KMS-11 (cell line): ENCODE measurements around the gene ARHGAP4.

ENCODE experiments used
- H2AFZ ChIP-seq: fragments of 200-600 bp; sonication (generic); 2 replicates; pipeline ENCODE4 v1.6.1; 2016; ENCODE audit warnings: antibody characterized with exemption, mixed run types, low read depth
- H3K27ac ChIP-seq: fragments of 200-600 bp; sonication (generic); 2 replicates; pipeline ENCODE4 v1.6.1; 2016; ENCODE audit warnings: mild to moderate bottlenecking, mixed run types
- H3K27me3 ChIP-seq: fragments of 200-600 bp; sonication (generic); 2 replicates; pipeline ENCODE4 v1.6.1; 2017; ENCODE audit warnings: mild to moderate bottlenecking, low read depth, mixed run types, moderate library complexity; ENCODE audit not compliant: insufficient read depth
- H3K36me3 ChIP-seq: fragments of 200-600 bp; sonication (generic); 2 replicates; pipeline ENCODE4 v1.6.1; 2017; ENCODE audit warnings: mild to moderate bottlenecking, mixed run types; ENCODE audit not compliant: insufficient read depth
- H3K4me1 ChIP-seq: fragments of 200-600 bp; sonication (generic); 2 replicates; pipeline ENCODE4 v1.6.1; 2016; ENCODE audit warnings: mild to moderate bottlenecking, low read depth, mixed run types; ENCODE audit not compliant: poor library complexity, severe bottlenecking
- H3K4me2 ChIP-seq: fragments of 200-600 bp; sonication (generic); 2 replicates; pipeline ENCODE4 v1.7.0; 2016; ENCODE audit warnings: mild to moderate bottlenecking, mixed run types
- H3K4me3 ChIP-seq: fragments of 200-600 bp; sonication (generic); IDR thresholded peaks from 2 replicates; pipeline ENCODE4 v1.6.1; 2017; ENCODE audit warnings: low read depth, low read length, mixed read lengths; ENCODE audit not compliant: insufficient read depth
- H3K79me2 ChIP-seq: fragments of 200-600 bp; sonication (generic); 2 replicates; pipeline ENCODE4 v1.6.1; 2016; ENCODE audit warnings: low read depth, mixed run types; ENCODE audit not compliant: insufficient read depth
- H3K9ac ChIP-seq: fragments of 200-600 bp; sonication (generic); 2 replicates; pipeline ENCODE4 v1.6.1; 2016; ENCODE audit warnings: mild to moderate bottlenecking, mixed run types
- H4K20me1 ChIP-seq: fragments of 200-600 bp; sonication (generic); 2 replicates; pipeline ENCODE4 v1.6.1; 2016; ENCODE audit warnings: mild to moderate bottlenecking, mixed run types; ENCODE audit not compliant: insufficient read depth
- TF ChIP-seq, protein P1 (sequence below): fragments of 200-600 bp; sonication (generic); conservative IDR thresholded peaks from 2 replicates; pipeline ENCODE4 v1.6.1; 2017; ENCODE audit warnings: low read depth, mild to moderate bottlenecking, antibody characterized with exemption, low read length, moderate library complexity, mixed read lengths

ARHGAP4 gene

DNA sequence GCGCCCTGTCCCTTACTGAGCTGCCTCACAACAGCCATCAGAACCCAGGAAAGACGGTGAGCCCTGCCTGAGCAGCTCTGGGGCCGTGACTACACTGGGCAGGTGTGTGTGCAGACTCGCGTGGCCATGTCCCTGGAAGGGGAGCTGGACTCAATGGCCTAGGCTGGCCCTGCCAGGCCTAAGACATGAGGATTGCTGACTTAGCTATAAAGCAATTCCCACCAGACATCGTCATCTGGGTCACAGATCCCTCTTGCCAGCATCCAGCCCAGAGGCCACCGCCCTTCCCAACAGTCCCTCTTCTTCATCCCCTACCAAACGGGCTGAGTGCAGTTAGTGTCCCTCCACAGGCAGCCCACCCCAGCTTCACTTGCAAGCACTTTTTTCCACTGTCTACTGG is 5.1 kb upstream of the ARHGAP4 start:
- H2AFZ ChIP-seq = no peak overlapping the region
- H3K9ac ChIP-seq = no peak overlapping the region
- H3K4me2 ChIP-seq = no peak overlapping the region
- no peak overlapping the region for H3K27ac ChIP-seq
- TF ChIP-seq, protein P1, sequence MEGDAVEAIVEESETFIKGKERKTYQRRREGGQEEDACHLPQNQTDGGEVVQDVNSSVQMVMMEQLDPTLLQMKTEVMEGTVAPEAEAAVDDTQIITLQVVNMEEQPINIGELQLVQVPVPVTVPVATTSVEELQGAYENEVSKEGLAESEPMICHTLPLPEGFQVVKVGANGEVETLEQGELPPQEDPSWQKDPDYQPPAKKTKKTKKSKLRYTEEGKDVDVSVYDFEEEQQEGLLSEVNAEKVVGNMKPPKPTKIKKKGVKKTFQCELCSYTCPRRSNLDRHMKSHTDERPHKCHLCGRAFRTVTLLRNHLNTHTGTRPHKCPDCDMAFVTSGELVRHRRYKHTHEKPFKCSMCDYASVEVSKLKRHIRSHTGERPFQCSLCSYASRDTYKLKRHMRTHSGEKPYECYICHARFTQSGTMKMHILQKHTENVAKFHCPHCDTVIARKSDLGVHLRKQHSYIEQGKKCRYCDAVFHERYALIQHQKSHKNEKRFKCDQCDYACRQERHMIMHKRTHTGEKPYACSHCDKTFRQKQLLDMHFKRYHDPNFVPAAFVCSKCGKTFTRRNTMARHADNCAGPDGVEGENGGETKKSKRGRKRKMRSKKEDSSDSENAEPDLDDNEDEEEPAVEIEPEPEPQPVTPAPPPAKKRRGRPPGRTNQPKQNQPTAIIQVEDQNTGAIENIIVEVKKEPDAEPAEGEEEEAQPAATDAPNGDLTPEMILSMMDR = no peak
- H3K4me3 ChIP-seq = no peak overlapping the region
- H3K4me1 ChIP-seq = peaks cover 9% of the 10 kb centered on the region
- no peaks in the 10 kb centered on the region for H3K27me3 ChIP-seq
- peaks cover 21% of the 10 kb centered on the region; the same call in 1 of the 2 replicates for H3K79me2 ChIP-seq
- no peaks in the 10 kb centered on the region for H4K20me1 ChIP-seq
- H3K36me3 ChIP-seq = no peaks in the 10 kb centered on the region

- Histone ChIP-seq H3K4me1 (peaks cover 9% of the 10 kb centered on the region), H2AFZ (no peak overlapping the region), H3K27me3 (no peaks in the 10 kb centered on the region), H4K20me1 (no peaks in the 10 kb centered on the region), H3K9ac (no peak overlapping the region), H3K36me3 (no peaks in the 10 kb centered on the region), H3K27ac (no peak overlapping the region), H3K4me2 (no peak overlapping the region; the same call in 1 of the 2 replicates), H3K79me2 (peaks cover 28% of the 10 kb centered on the region; the same call in 1 of the 2 replicates), H3K4me3 (no peak overlapping the region)
- TF ChIP-seq, protein P1 = no peak
Measured at GRCh38 chrX:153930011-153930910, 4.2 kb upstream of the ARHGAP4 start.

GRCh38 chrX:153929576-153929975 is 3.5 kb upstream of the ARHGAP4 start:
- no peak overlapping the region for H2AFZ ChIP-seq
- H3K4me1 ChIP-seq = peaks cover 9% of the 10 kb centered on the region
- H3K27ac ChIP-seq = peak overlapping the region; percentile 38; the same call in 1 of the 2 replicates
- TF ChIP-seq, protein P1 = no peak
- no peaks in the 10 kb centered on the region for H3K36me3 ChIP-seq
- peak overlapping the region; percentile 54; the same call in 1 of the 2 replicates for H3K4me2 ChIP-seq
- no peak overlapping the region for H3K4me3 ChIP-seq
- H3K79me2 ChIP-seq = peaks cover 34% of the 10 kb centered on the region; the same call in 1 of the 2 replicates
- no peak overlapping the region for H3K9ac ChIP-seq
- no peaks in the 10 kb centered on the region for H4K20me1 ChIP-seq
- H3K27me3 ChIP-seq = no peaks in the 10 kb centered on the region

- no peak overlapping the region for H3K9ac ChIP-seq
- H3K27ac ChIP-seq = peak overlapping the region; percentile 38; the same call in 1 of the 2 replicates
- H2AFZ ChIP-seq = no peak overlapping the region
- no peaks in the 10 kb centered on the region for H3K36me3 ChIP-seq
- no peaks in the 10 kb centered on the region for H3K27me3 ChIP-seq
- peak overlapping the region; percentile 54 for H3K4me2 ChIP-seq
- H3K4me3 ChIP-seq = no peak overlapping the region
- H3K79me2 ChIP-seq = peaks cover 34% of the 10 kb centered on the region
- TF ChIP-seq, protein P1 = no peak
- no peaks in the 10 kb centered on the region for H4K20me1 ChIP-seq
- peaks cover 14% of the 10 kb centered on the region for H3K4me1 ChIP-seq
Measured at GRCh38 chrX:153928846-153929245, 2.8 kb upstream of the ARHGAP4 start.
